Stimulated activated CD4-positive, alpha-beta T cell treated with anti-CD3 and anti-CD28 coated beads, Interleukin-2, amount 100 ng/mL, for 4 hours (primary cell): ENCODE results near the gene CHML.

Source experiments
- DNase-seq: peaks from one replicate; pipeline ENCODE4 v3.0.0-alpha.2; 2020; ENCODE audit warnings: low read depth

The CHML gene

GRCh38 chr1:241590719-241591118, 49.5 kb downstream of the CHML start:
- DNase-seq, result no peak
